ENCODE measurements around the gene CYP2U1.
A peak's percentile ranks its signal among the peaks of the same experiment; 100 is the strongest.

The CYP2U1 gene

DNA sequence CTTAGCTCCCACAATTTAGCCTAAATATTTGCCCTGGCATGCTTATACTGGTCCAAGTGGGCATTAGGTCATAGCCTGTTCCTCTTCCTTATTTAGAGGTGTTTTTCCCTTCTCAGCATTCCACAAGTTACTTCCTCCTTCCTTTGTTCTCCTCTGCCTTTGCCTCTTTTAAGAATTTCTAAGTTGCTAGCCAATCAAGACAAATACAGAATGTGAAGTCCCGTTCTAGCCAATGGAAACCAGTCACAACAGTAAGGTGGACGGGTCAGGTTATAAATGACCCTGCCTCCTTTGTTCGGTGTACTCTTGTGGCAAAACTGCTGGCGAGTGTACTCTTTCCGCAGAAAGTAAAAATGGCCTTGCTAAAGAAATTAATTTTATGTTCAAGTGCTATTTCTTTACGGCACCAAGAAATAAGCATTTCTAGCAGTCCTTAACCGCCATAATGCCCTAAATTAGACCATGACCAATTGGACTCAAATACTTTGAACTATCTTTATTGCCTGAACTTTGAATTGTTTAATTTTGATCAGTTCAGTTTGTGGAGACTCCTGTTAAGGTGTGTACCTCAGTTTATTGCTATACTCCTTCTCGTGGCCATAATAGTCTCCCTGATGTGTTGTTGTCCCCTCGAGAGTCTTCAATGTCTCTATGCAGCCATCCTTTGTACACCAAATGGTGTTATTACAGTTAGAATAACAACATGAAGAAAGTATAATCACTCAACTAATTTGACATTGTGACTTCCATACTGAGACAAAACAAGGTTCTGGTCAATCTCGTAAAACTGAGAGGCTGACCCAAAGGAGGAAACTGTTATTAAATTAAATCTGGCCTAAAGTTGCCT lies 56.8 kb downstream of the CYP2U1 start:
- Mint-ChIP-seq H3K4me3 (no peak overlapping the region), H3K4me1 (peaks cover 35% of the 10 kb centered on the region), H3K27ac (peak overlapping the region; percentile 19), H3K36me3 (peaks cover 12% of the 10 kb centered on the region), H3K9me3 (no peaks in the 10 kb centered on the region), H3K27me3 (no peaks in the 10 kb centered on the region)
- no peak for DNase-seq
- CTCF ChIA-PET, result no interaction called here

GRCh38 chr4:107988763-107989035 lies 57.4 kb downstream of the CYP2U1 start:
- Mint-ChIP-seq H3K4me3 (no peak overlapping the region), H3K27me3 (no peaks in the 10 kb centered on the region), H3K4me1 (peaks cover 38% of the 10 kb centered on the region), H3K27ac (peak overlapping the region; percentile 19), H3K36me3 (peaks cover 13% of the 10 kb centered on the region), H3K9me3 (no peaks in the 10 kb centered on the region)
- no peak for DNase-seq
- CTCF ChIA-PET, result no interaction called here

- Mint-ChIP-seq H3K4me1 (peaks cover 41% of the 10 kb centered on the region), H3K27me3 (no peaks in the 10 kb centered on the region), H3K36me3 (peaks cover 13% of the 10 kb centered on the region), H3K4me3 (peak overlapping the region; percentile 95), H3K27ac (peak overlapping the region; percentile 89), H3K9me3 (no peaks in the 10 kb centered on the region)
- DNase-seq, result no peak
- CTCF ChIA-PET, result no interaction called here
Observed at GRCh38 chr4:107989162-107989536, 57.8 kb downstream of the CYP2U1 start.

- no peaks in the 10 kb centered on the region for H3K27me3 Mint-ChIP-seq
- peaks cover 46% of the 10 kb centered on the region for H3K4me1 Mint-ChIP-seq
- H3K4me3 Mint-ChIP-seq, result peak within 1 kb of the TSS; percentile 95
- H3K9me3 Mint-ChIP-seq, result no peaks in the 10 kb centered on the region
- peaks cover 13% of the 10 kb centered on the region for H3K36me3 Mint-ChIP-seq
- peak; percentile 95 for DNase-seq
- peak within 1 kb of the TSS; percentile 93 for H3K27ac Mint-ChIP-seq
- CTCF ChIA-PET, result interaction anchor here (3.1 kb wide), 1 partner anchor 12 kb away, joined by 11 read pairs; no protein-coding TSS in a partner anchor
Observed at GRCh38 chr4:107989537-107990386, 58.4 kb downstream of the CYP2U1 start, which contains the start of gene HADH. HADH (plus strand) TSS chr4:107989889; CDS start chr4:107989933, 44 bp downstream.

DNA sequence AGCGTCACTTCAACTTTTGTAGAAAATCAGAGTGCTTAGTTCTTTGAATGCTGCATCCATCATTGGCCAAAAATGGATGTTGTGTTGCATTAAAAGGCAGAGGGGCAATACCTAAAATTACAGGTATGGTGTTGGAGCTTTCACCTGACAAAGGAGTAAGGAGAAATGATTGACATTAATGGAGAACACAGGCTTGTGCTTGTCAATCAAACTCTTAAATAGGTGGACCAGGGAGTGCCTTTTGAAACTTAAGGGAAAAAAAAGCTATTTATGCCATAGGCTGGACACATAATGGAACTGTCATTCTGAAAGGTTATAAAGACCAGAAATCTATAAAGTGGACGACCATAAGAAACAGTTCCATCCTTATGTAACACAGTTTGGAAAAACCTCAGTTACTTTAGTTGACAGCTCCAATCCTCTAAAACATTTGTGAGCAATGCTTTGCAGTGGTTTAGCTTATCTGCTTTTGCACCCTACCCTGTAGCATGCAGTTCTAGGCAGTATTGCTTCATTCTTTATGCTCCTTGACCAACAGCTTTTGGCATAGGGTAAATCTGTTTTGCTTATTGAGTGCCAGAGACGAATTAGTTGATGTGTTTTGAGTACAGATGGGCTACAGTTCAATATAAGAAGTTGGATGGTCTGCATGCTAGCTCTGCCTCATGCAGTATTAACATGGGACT lies 60.7 kb downstream of the CYP2U1 start:
- no peak for DNase-seq
- H3K27me3 Mint-ChIP-seq, result no peaks in the 10 kb centered on the region
- CTCF ChIA-PET, result interaction anchor here (0.9 to 3.1 kb wide), 2 partner anchors 9 to 12 kb away, joined by 3 to 11 read pairs; no protein-coding TSS in a partner anchor
- H3K9me3 Mint-ChIP-seq, result no peaks in the 10 kb centered on the region
- H3K4me1 Mint-ChIP-seq, result peaks cover 54% of the 10 kb centered on the region
- H3K27ac Mint-ChIP-seq, result no peak overlapping the region
- H3K4me3 Mint-ChIP-seq, result peak overlapping the region; percentile 95
- peaks cover 31% of the 10 kb centered on the region for H3K36me3 Mint-ChIP-seq

DNA sequence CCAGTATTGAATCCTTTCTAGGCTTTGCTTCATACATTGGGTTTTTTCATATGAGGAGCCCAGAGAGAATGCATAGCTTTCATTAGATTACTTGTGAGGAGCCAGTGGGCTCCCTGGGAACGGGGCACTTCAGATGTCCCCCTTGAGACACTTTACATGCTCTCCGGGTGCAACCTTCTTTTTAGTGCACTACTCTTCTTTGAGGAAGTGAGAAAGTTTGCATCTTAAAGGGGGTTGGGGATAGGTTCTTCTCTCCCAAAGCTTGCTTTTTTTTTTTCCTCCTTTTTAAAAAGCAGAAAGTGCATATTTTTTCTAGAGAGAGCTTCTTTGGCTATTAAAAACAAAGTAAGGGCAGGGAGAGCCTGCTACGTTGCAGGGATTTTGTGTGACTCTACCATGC lies 62.6 kb downstream of the CYP2U1 start:
- H3K4me1 Mint-ChIP-seq, result peaks cover 48% of the 10 kb centered on the region
- H3K36me3 Mint-ChIP-seq, result peaks cover 46% of the 10 kb centered on the region
- CTCF ChIA-PET, result interaction anchor here (0.5 to 1.6 kb wide), 2 partner anchors 9 to 579 kb away, joined by 4 read pairs; no protein-coding TSS in a partner anchor
- no peak overlapping the region for H3K4me3 Mint-ChIP-seq
- peak overlapping the region; percentile 21 for H3K27ac Mint-ChIP-seq
- H3K27me3 Mint-ChIP-seq, result no peaks in the 10 kb centered on the region
- DNase-seq, result no peak
- no peaks in the 10 kb centered on the region for H3K9me3 Mint-ChIP-seq

DNA sequence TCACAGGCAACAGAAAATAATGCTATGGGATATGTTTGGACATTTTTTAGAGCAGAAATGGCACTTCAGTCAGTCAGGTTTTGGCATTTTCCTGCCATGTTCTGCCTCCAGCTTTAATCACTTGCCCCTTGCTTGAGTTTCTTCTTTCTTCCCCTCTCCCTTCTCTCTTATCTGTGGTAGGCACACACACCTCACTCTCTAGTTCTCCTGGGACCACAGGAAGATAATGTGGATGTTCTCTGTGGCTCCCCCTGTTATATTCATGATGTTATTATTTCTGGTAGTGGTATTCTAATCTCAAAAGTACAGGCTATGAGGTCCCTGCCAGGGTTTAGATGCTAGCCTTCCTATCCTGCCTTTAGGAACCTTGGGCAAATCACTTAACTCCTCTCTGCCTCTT lies 63.5 kb downstream of the CYP2U1 start:
- no peaks in the 10 kb centered on the region for H3K9me3 Mint-ChIP-seq
- CTCF ChIA-PET, result interaction anchor here (1.6 kb wide), 1 partner anchor 8 kb away, joined by 4 read pairs; no protein-coding TSS in a partner anchor
- DNase-seq, result no peak
- no peak overlapping the region for H3K27ac Mint-ChIP-seq
- no peaks in the 10 kb centered on the region for H3K27me3 Mint-ChIP-seq
- H3K36me3 Mint-ChIP-seq, result peaks cover 50% of the 10 kb centered on the region
- H3K4me3 Mint-ChIP-seq, result no peak overlapping the region
- H3K4me1 Mint-ChIP-seq, result peaks cover 43% of the 10 kb centered on the region

- H3K4me3 Mint-ChIP-seq, result no peak overlapping the region
Observed at GRCh38 chr4:107996949-107997788, 65.8 kb downstream of the CYP2U1 start.

GRCh38 chr4:107997794-107998193 lies 66.4 kb downstream of the CYP2U1 start:
- Mint-ChIP-seq H3K4me3 (no peak overlapping the region), H3K27ac (no peak overlapping the region), H3K9me3 (no peaks in the 10 kb centered on the region), H3K27me3 (no peaks in the 10 kb centered on the region), H3K36me3 (peaks cover 56% of the 10 kb centered on the region), H3K4me1 (peaks cover 28% of the 10 kb centered on the region)
- CTCF ChIA-PET, result no interaction called here
- no peak for DNase-seq

More at GRCh38 chr4:107996949-107997788, 65.8 kb downstream of the CYP2U1 start:
- CTCF ChIA-PET, result no interaction called here
- no peaks in the 10 kb centered on the region for H3K27me3 Mint-ChIP-seq
- H3K4me1 Mint-ChIP-seq, result peaks cover 32% of the 10 kb centered on the region
- H3K36me3 Mint-ChIP-seq, result peaks cover 53% of the 10 kb centered on the region
- H3K9me3 Mint-ChIP-seq, result no peaks in the 10 kb centered on the region
- H3K27ac Mint-ChIP-seq, result no peak overlapping the region
- no peak for DNase-seq

GRCh38 chr4:107999932-108000539 lies 68.7 kb downstream of the CYP2U1 start:
- peaks cover 59% of the 10 kb centered on the region for H3K36me3 Mint-ChIP-seq
- peaks cover 25% of the 10 kb centered on the region for H3K4me1 Mint-ChIP-seq
- no peak overlapping the region for H3K27ac Mint-ChIP-seq
- no peaks in the 10 kb centered on the region for H3K9me3 Mint-ChIP-seq
- no peak for DNase-seq
- H3K4me3 Mint-ChIP-seq, result no peak overlapping the region
- H3K27me3 Mint-ChIP-seq, result no peaks in the 10 kb centered on the region
- CTCF ChIA-PET, result interaction anchor here (0.7 to 3.5 kb wide), 3 partner anchors 8 to 1684 kb away, joined by 4 to 11 read pairs (median 6); no protein-coding TSS in a partner anchor

- Mint-ChIP-seq H3K9me3 (no peaks in the 10 kb centered on the region), H3K27me3 (no peaks in the 10 kb centered on the region), H3K4me3 (no peak overlapping the region), H3K4me1 (peaks cover 20% of the 10 kb centered on the region), H3K36me3 (peaks cover 53% of the 10 kb centered on the region), H3K27ac (no peak overlapping the region)
- DNase-seq, result no peak
- CTCF ChIA-PET, result interaction anchor here (3.5 kb wide), 1 partner anchor 10 kb away, joined by 11 read pairs; no protein-coding TSS in a partner anchor
Observed at GRCh38 chr4:108001540-108002135, 70.3 kb downstream of the CYP2U1 start.
